ENCODE results near the gene GRHL1. TPM values are rescaled to one million over a fixed set of nuclear protein-coding genes. Genes with fewer than 3 reads are reported as not detected.

GRHL1 gene
- total RNA-seq, 6 experiments from 2014 or later = 3.5 to 11.2 (median 6.2) TPM

GRCh38 chr2:9980520-9980919 is 29.0 kb downstream of the GRHL1 start:
- Histone ChIP-seq H3K9me3 (no peaks in the 10 kb centered on the region), H3K27me3 (no peaks in the 10 kb centered on the region), H3K4me1 (peaks cover 0 to 10% (median 4%) of the 10 kb centered on the region in 4 donors), H3K27ac (no peak overlapping the region), H3K36me3 (no peaks in the 10 kb centered on the region), H3K4me3 (no peak overlapping the region)
- DNase-seq (no peak), ATAC-seq (no peak)
- 89% methylated on average over 2 of the region's 2 CpGs for WGBS (ENCODE audit: insufficient coverage, low coverage, low lambda C conversion rate, missing lambda C conversion rate)
- TF ChIP-seq POLR2A (IDR thresholded peaks at IDR 0.05) = no peak
- TF ChIP-seq CTCF (IDR thresholded peaks at IDR 0.05) = no peak
- intact Hi-C loops (cut with DNase I) = no loop called here

DNA sequence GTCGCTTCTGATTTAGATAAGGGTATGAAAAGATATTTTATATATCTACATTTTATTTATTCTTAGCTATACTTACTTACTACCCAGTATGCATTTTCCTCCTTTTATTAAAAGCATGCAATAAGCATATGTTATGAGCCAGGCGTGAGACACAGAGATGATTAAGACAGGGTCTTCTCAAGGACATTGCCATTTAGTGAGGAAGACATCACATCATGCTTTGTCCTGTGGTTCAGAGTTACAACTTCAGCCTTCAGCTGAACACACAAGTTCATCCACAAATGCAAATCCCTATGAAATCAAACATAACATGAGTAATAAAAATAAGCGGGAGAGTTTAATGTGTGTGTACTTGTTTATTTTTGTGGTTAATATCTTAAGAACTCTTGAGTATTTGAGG is 30.2 kb downstream of the GRHL1 start:
- peaks cover 0 to 2% (median 1%) of the 10 kb centered on the region in 4 donors for H3K36me3 ChIP-seq
- H3K27me3 ChIP-seq = no peaks in the 10 kb centered on the region
- DNase-seq = no peak
- H3K27ac ChIP-seq = no peak overlapping the region
- H3K4me3 ChIP-seq = no peak overlapping the region
- TF ChIP-seq POLR2A (IDR thresholded peaks at IDR 0.05) (no peak), CTCF (IDR thresholded peaks at IDR 0.05) (no peak)
- no peak for ATAC-seq
- intact Hi-C loops (cut with DNase I) = no loop called here
- WGBS (ENCODE audit: insufficient coverage, low coverage, low lambda C conversion rate, missing lambda C conversion rate) = 93% methylated on average over 3 of the region's 3 CpGs
- H3K4me1 ChIP-seq = peaks cover 0 to 10% (median 5%) of the 10 kb centered on the region in 4 donors
- H3K9me3 ChIP-seq = no peaks in the 10 kb centered on the region

DNA sequence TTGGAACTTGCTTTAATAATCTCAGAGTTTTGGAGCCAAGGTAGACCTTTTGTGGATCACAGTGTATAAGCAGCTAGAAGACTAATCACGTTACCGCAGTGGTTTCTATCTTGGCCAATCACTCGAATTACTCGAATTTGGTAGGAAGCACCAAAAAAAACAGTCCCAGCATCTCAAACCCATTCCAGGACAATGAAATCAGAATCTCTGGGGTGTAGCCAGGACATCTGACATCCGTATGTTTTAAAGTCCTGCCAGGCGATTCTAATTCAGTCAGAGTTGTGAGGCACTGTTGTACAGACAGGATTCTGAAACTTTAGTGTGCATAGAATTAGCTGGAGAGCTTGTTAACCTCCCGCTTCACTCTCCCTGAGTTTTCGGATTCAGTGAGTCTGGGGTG is 30.8 kb downstream of the GRHL1 start:
- WGBS (ENCODE audit: insufficient coverage, low coverage, low lambda C conversion rate, missing lambda C conversion rate) = 76% methylated on average over 7 of the region's 8 CpGs
- intact Hi-C loops (cut with DNase I) = no loop called here
- peaks cover 0 to 10% (median 5%) of the 10 kb centered on the region in 4 donors for H3K4me1 ChIP-seq

GRCh38 chr2:9982891-9983290 is 31.4 kb downstream of the GRHL1 start:
- no peak for DNase-seq
- Histone ChIP-seq H3K4me1 (peaks cover 0 to 10% (median 5%) of the 10 kb centered on the region in 4 donors), H3K27me3 (no peaks in the 10 kb centered on the region), H3K4me3 (no peak overlapping the region), H3K36me3 (peaks cover 0 to 11% (median 2%) of the 10 kb centered on the region in 4 donors), H3K27ac (no peak overlapping the region), H3K9me3 (no peaks in the 10 kb centered on the region)
- intact Hi-C loops (cut with DNase I) = no loop called here
- no peak for ATAC-seq
- 78% methylated on average over 4 of the region's 10 CpGs for WGBS (ENCODE audit: insufficient coverage, low coverage, low lambda C conversion rate, missing lambda C conversion rate)
- no peak for TF ChIP-seq POLR2A (IDR thresholded peaks at IDR 0.05)
- no peak for TF ChIP-seq CTCF (IDR thresholded peaks at IDR 0.05)

More for the DNA sequence above, 30.8 kb downstream of the GRHL1 start:
- ATAC-seq (no peak), DNase-seq (no peak)
- peaks cover 0 to 8% (median 2%) of the 10 kb centered on the region in 4 donors for H3K36me3 ChIP-seq
- TF ChIP-seq CTCF (IDR thresholded peaks at IDR 0.05) (no peak), POLR2A (IDR thresholded peaks at IDR 0.05) (no peak)
- H3K9me3 ChIP-seq = no peaks in the 10 kb centered on the region
- H3K27ac ChIP-seq = no peak overlapping the region
- no peaks in the 10 kb centered on the region for H3K27me3 ChIP-seq
- H3K4me3 ChIP-seq = no peak overlapping the region
